NCI-H2107 treated with DMSO at 0.1 percent for 48 hours (cell line): Measurements from ENCODE around the gene CYTH2.
"Not testable (repeated sequence)": the region's sequence is repeated elsewhere in the genome, so short reads cannot be mapped to it uniquely, and the experiment has no call there.

Experiments used
- DNase-seq: peaks from one replicate; lab custom pipeline; 2025; ENCODE audit not compliant: unreplicated experiment; lab: John Stamatoyannopoulos, UW

CYTH2 gene

DNA sequence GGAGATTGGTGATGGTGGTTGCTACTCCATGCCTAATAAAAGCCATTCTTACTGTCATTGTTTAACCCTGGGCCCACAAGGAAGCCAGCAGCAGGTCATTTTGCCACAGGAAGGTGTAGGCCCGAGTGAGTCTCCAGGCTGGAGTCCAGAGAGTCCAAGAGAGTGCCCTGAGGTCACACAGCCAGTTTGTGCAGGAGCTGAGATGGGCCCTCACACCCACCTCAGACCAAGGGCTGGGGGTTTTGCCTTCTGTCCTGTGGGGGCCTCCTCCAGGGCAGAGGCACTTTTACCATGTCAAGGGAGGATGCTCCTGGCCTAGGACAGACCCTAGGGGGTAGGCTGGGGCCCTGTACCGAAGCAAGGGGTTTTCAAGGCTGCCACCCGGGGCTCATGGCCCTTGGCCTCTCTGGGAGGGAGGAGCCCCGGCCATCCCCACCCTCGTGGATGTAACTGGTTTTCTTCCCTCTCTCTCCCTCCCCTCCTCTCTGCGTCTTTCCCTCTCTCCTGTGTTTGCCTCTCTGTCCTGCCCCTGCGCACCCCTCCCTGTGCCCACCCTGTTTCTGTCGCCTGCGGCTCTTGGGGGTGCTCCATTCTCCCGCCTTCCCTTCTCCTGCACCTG, 8.0 kb downstream of the CYTH2 start:
- no peak for DNase-seq

DNA sequence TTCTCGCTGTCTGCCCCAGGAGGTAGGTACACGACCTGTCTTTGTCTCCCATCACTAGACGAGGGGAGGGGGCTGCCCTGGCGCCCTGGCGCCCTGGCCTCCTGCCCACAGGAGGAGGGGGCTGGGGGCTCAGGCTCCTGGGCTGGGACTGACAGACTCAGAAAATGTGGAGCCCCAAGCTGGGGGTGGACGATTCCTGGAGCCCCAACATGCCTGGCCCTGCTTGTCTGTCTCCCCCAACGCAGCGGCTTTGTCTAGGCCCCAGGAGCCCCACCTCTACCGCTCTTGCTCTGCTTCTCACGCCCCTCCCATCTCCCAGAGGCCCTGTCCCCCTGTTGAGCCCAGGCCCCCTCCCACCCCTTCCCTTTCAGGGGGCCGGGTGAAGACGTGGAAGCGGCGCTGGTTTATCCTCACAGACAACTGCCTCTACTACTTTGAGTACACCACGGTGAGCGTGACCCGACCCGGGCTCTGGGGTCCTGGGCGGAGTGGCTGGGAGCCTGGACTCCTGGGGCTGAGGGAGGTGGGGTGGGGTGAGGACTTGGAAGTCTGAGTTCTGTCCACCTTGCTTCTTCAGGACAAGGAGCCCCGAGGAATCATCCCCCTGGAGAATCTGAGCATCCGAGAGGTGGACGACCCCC, 8.6 kb downstream of the CYTH2 start:
- no peak for DNase-seq

DNA sequence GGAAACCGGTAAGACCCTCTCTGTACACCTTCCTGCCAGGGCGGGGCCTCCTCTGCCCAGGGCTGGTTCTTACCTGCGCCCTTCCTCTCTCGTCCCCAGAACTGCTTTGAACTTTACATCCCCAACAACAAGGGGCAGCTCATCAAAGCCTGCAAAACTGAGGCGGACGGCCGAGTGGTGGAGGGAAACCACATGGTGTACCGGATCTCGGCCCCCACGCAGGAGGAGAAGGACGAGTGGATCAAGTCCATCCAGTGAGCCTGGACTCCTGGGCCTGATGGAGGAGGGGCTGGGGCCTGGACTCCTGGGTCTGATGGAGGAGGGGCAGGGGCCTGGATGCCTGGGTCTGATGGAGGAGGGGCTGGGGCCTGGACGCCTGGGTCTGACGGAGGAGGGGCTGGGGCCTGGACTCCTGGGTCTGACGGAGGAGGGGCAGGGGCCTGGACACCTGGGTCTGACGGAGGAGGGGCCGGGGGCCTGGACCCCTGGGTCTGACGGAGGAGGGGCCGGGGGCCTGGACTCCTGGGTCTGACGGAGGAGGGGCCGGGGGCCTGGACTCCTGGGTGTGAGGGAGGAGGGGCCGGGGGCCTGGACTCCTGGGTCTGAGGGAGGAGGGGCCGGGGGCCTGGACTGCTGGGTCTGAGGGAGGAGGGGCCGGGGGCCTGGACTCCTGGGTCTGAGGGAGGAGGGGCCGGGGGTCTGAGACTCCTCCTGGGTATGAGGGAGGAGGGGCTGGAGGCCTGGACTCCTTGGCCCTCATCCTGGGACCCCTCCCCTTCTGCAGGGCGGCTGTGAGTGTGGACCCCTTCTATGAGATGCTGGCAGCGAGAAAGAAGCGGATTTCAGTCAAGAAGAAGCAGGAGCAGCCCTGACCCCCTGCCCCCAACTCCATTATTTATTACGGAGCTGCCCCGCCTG, 9.4 kb downstream of the CYTH2 start:
- DNase-seq, result no peak

DNA sequence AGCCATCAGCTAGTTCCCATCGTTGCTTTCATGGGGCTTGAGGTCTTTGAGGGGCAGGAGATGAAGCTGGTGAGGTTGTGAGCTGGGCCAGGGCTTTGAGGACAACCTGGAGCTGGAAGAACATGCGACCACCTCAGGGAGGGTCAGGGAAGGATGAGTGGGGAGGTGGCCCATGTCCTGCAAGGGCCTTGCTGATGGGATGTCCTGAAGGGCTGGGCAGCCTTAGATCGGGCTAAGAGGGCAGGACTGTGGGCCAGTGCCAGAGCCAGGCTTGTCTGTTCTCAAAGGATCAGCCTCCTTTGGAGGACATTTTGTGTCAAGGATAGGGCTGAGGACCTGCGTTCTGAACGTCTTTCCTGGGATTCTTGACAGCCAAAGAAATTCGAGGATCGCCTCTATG, 10.5 kb downstream of the CYTH2 start:
- no peak for DNase-seq

DNA sequence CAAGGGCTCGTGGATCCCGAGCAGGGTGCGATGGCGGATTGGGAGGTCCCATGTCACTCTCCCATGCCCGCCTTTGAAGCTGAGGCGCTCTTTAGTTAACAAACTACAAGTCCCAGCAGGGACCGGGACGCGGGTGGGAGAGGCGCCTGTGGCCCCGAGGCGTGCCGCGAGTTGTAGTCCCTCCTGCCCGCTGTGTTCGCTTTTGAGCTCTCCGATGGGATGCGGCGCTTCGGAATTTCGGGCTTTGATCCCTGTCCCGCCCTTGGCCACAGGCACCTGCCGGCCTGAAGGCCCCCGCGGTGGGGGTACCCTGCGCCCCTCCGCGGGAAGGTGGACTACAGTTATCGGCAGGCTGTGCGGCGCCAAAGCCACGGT, 11.0 kb downstream of the CYTH2 start:
- no peak for DNase-seq

DNA sequence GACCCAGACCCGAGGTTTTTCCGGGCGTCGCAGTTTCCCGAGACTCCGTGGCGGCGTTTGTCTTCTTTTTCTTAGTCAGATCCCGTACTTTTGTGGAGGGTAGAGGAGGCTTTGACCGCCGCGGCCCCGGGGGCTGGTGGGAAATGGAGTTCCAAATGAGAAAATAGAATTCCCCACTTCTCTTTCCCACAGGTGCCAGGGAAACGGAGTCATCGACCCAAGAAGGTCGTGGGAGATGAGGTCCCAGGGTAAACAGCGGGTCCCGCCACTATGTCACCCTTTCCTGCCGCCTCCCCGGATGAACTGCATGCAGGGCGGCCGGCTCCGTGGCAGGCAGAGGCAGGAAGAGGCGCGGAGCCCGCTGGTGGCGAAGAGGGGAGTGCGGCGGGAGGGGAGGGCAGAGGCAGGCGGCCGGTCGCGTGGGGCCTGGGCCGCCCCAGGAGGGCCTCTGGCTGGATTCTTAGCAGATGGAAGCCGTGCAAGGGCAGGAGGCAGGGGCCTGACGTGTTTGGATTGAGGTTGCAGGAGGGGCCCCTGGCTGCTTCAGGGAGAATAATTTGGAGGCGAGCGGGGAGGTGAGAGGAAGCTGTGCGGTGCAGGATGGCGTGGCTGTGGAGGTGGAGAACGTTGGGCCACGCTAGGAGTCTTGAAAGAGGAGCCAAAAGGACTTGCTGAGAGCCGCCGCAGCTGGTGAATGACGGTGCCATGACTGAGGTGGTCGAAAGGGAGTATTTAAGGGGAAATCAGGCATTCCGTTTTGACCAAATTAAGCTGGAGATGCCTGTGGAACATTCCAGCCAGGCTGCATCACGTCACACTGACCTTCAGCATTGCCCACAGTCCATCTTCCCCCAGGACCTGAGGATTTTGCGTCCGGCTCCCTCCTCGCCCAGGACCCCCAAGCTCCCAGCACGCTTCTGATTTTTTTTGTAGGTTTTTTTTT, 11.7 kb downstream of the CYTH2 start:
- no peak for DNase-seq

DNA sequence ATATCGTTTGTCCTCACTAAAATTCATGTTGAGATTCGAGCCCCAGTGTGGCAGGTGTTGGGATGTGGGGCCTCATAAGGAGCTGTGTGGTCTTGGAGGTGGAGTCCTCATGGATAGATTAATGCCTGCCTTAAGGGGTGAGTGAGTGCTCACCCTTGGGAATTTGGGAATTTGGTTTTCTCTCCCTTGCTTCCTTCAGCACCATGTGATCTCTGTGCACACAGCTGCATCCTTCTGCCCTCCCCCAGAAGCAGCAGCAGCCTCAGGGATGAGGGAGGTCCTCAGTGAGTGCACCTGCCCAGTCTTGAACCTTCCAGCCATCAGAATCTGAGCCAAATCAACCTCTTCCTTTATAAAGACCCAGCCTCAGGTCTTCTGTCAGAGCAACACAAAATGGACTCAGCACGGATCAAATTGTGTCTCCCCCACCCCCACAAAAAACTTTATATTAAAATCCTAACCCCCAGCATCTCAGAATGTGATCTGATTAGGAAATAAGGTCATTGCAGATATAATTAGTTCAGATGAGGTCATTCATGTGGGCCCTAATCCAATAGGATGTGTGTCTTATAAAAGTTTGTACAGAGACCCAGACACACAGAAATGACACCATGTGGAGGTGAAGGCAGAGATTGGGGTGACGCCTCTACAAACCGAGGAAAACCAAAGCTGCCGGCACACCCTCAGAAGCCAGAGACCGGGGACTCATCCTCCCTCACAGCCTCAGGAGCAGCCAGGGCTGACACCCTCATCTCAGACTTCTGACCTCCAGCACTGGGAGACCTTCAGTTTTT, 12.9 kb downstream of the CYTH2 start:
- DNase-seq, result peak; percentile 31

DNA sequence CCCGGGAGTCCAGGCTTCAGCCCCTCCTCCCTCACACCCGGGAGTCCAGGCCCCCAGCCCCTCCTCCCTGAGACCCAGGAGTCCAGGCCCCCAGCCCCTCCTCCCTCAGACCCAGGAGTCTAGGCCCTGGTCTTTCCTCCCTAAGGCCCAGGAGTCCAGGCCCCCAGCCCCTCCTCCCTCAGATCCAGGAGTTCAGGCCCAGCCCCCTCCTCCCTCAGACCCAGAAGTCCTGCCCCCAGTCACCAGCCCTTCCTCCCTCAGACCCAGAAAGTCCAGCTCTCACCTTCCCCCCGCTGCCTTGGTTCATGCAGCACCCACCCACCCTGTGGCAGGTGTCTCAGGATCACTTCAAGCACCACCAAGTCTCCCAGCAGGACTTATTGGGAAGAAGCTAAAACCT, 14.1 kb downstream of the CYTH2 start:
- DNase-seq, result no peak

DNA sequence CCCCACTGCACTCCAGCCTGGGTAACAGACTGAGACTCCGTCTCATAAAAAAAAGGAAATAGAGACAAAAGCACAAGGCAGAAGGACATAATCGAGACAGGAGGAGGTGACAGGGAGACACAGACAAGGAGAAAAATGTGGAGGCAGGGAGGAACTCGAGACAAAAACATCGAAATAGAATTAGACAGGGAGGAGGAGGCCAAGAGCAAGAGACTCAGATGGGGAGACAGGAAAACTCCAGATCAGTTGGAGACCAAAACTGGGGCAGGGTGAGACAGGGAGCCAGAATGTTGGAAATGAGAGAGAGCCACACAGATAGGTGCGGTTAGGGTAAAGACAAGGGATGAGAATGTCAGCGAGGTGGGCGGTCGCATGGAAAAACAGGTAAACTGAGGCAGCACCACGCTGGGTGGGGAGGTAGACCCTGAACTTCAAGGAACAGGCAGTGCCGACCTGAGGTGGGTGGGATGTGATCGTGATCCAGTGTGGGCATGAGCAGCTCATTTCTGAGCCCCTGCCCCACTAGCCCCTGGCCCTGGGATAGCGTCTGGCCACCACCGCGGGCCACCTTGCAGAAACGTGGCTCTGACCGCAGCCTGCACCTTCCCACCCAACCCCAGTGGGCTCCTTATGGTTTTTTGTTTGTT, 15.2 kb downstream of the CYTH2 start:
- DNase-seq, result no peak

DNA sequence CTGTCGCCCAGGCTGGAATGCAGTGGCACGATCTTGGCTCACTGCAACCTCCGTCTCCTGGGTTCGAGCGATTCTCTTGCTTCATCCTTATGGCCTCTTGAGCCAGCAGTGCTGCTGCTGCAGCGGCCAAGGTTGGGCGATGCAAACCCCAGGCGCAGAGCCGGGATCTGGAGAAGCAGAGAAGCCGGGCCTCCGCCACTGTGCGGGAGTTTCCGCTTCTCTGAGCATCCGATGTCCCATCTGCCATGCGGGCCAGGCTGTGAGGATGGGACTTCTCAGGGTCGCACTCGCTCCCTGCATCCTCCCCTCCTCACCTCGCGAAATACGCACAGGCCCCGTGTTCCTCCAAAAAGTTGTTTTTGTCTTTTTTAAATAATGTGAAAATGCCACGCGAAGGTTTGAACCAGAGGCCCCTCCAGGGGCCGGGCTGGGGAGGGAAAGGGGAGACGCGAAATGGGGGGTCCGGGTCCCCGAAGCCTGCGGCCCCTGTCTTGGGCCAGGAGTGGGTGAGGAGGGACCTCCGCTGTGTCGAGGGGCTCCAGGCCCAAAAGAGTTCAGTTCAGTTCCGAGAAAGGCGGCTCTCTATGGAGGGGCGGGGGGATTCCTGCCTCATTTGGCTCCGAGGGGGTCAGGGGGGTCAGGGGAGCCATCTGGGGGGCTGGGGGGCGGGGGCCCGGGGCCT, 15.9 kb downstream of the CYTH2 start:
- no peak for DNase-seq

DNA sequence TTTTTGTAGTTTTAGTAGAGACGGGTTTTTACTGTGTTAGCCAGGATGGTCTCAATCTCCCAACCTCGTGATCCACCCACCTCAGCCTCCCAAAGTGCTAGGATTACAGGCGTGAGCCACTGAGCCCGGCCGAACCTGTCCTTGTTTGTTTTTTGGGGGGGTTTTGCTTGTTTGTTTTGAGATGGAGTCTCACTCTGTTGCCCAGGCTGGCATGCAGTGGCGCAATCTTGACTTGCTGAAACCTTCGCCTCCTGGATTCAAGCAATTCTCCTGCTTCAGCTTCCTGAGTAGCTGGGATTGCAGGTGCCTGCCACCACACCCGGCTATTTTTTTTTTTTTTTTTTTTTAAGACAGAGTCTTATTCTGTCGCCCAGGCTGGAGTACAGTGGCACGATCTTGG, 17.5 kb downstream of the CYTH2 start:
- not testable (repeated sequence) for DNase-seq

DNA sequence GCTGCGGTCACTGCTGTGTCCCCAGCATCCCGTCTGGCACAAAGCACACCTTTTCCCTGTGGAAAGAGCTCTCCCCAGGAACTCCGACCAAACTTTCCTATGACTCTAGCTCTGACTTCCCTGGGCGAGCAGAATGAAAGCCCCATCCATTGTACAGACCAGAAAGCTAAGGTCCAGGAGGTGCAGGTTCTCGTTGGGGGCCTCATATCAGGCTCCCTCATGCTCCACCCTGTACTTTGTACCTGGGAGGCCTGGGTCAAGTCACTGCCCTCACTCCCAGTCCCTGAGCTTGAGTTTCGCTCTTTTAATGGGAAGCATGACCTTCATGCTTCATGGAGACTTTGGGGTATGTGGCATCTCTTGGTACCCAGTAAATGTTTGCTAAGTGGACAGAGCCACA, 18.4 kb downstream of the CYTH2 start:
- DNase-seq, result no peak

DNA sequence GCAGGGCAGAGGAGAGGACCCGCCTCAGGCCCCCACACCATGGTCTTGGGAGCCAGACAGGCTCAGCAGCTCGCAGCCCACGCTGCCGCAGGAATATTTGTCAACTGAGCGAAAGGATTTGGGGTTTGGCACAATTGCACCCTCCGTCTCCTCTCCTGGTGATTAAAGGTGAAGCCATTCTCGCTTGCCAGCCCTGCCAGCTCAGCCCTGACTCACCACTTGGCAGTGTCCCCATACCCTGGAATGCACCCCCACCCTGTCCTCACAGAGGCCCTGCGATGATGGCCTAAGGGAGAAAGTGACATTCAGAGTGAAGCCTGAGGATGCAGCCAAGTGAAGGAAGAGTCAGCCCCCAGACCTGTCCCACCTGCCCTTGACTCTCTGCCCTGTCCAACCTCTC, 18.8 kb downstream of the CYTH2 start:
- DNase-seq, result no peak

DNA sequence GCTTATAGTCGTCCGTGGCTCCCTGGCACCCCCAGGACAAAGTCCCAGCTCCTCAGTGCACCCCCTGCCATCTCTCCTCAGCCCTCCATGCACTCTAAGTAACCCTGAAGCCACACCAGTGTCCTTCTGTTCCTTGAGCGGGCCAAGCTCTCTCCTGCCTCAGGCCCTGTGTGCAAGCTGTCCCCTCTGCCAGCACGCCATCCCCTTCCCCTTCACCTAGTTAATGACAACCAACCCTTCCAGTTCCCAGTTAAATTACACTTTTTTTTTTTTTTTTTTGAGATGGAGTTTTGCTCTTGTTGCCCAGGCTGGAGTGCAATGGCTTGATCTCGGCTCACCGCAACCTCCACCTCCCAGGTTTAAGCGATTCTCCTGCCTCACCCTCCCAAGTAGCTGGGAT, 19.3 kb downstream of the CYTH2 start:
- not testable (repeated sequence) for DNase-seq

DNA sequence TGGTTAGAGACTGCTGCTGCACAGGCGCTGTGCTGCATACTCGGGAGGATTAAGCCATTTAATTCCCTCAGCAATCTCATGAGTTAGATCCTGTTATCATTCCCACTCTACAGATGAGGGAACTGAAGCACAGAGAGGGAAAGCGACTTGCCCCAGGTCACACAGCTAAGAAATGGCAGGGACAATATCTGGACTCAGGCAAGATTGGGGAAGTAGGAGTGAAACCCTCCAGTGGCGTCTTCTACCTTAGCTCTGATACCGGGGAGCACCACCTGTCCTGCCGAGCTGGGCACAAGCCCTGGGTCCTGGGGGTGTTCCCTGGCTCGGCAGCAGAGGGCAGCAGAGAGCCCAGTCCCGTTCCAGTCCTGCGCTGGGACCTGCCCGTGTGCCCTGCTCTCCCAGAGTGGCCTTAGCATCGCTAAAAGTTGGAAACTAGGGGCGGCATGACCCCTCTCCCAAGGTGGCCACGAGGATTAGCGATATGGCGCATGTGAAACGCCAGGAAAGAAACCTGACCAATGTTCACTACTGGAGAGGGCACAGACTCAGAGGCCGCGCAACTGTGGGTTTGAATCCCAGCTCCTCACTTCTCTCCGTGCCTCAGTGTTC, 20.5 kb downstream of the CYTH2 start:
- DNase-seq, result no peak

DNA sequence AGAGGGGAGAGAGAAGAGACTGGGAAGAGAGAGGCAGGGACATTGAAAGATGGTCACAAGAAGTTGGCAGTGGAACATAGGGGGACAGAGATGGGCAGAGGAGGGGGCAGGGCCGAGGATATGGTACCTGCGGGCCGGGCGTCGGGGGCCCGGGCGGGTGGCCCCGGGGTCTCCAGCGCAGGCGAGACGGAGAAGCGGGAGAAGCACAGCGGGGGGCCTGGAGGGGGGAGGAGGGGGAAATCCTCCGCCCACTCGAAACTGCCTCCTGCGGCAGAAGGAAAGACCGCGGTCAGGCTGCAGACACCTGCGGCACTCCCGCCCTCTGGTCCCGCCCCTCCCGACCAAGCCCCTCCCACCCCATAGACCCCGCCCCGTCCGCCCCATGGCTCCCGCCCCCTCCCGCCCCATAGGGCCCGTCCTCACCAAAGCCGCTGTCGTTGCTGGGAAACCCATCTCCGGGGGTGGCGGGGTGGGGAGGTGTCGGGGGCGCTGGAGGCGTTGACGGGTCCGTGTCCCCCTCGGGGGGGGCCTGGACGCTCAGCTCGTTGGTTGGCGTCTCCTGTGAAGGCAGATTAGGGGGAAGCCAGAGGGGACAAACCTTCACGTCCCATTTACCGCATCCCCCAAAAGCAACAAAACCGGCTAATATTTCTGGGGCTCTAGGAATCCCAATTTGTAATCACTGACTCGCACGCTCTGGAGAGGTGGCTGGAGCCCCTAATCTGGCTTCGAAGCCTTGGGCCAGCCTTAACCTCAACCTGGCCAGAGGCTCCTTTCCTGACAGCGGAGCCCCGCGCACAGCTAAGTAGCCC, 22.0 kb downstream of the CYTH2 start:
- peak; percentile 26 for DNase-seq

DNA sequence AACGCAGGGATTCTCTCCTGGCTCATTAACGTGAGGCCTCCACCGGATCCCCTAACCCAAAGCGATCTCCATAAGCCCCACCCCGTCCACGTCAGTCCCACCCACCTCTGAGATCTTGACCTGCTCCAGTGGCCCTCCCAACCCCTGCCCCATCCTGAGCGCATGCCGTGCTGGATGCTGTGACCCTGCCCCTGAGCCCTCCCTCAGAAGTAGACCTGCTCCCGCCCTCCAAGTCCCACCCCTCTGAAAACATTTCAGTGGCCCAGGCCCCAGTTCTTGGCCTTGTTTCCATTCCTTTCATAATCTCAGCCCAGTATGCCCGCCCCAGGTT, 22.6 kb downstream of the CYTH2 start:
- DNase-seq, result no peak
